PC-9 (cell line): ENCODE results near the gene ZNF438. TPM values are rescaled to one million over a fixed set of nuclear protein-coding genes. Genes with fewer than 3 reads are reported as not detected.
A peak's percentile ranks its signal among the peaks of the same experiment; 100 is the strongest.

Experiments
- BruUV-seq: library from RNA; stranded (reverse); fragments of 400-500 nt; replicated peaks from 2 replicates; lab custom pipeline; 2021; lab: Mats Ljungman, UMichigan
- CTCF ChIA-PET: fragments of 300-600 bp; sonication (Branson Sonifier 250); formaldehyde crosslinking; loops from one replicate; lab custom pipeline; 2022; ENCODE audit warnings: antibody characterized with exemption; lab: Charles Lee
- POLR2A ChIA-PET: fragments of 300-600 bp; sonication (Branson Sonifier 250); formaldehyde crosslinking; loops from one replicate; lab custom pipeline; 2022; ENCODE audit warnings: antibody characterized with exemption; ENCODE audit not compliant: unreplicated experiment; lab: Charles Lee
- DNase-seq, 2 experiments: peaks; one replicate each; pipeline versions ENCODE4 v3.0.0 to v3.0.0-alpha.2; 2015 to 2022; ENCODE audit warnings: mixed read lengths in 1 of 2
- H2AFZ ChIP-seq: fragments of 200-600 bp; sonication (generic); 2 replicates; pipeline ENCODE4 v1.8.1; 2017; ENCODE audit warnings: antibody characterized with exemption
- H3F3A ChIP-seq: fragments of 200-600 bp; sonication (generic); 2 replicates; pipeline ENCODE4 v1.8.1; 2017; ENCODE audit warnings: antibody characterized with exemption, mild to moderate bottlenecking, low read depth; ENCODE audit not compliant: insufficient read depth
- H3K27ac ChIP-seq: fragments of 200-600 bp; sonication (generic); 2 replicates; pipeline ENCODE4 v1.6.1; 2016; ENCODE audit warnings: mixed run types
- H3K27me3 ChIP-seq: fragments of 200-600 bp; sonication (generic); 2 replicates; pipeline ENCODE4 v1.6.1; 2016; ENCODE audit warnings: low read depth, mixed run types; ENCODE audit not compliant: insufficient read depth
- H3K36me3 ChIP-seq: fragments of 200-600 bp; sonication (generic); 2 replicates; pipeline ENCODE4 v1.6.1; 2016; ENCODE audit warnings: low read depth, mixed run types
- H3K4me1 ChIP-seq: fragments of 200-600 bp; sonication (generic); replicated peaks from 2 replicates; pipeline ENCODE4 v1.6.1; 2016; ENCODE audit warnings: mixed run types; ENCODE audit not compliant: insufficient read depth
- H3K4me2 ChIP-seq: fragments of 200-600 bp; sonication (generic); 2 replicates; pipeline ENCODE4 v1.6.1; 2017; ENCODE audit warnings: mixed run types
- H3K4me3 ChIP-seq: fragments of 200-600 bp; sonication (generic); 2 replicates; pipeline ENCODE4 v1.6.1; 2016; ENCODE audit warnings: mixed run types
- H3K79me2 ChIP-seq: fragments of 200-600 bp; sonication (generic); 2 replicates; pipeline ENCODE4 v1.6.1; 2017; ENCODE audit warnings: low read depth, mixed run types
- H3K9me2 ChIP-seq: fragments of 200-600 bp; sonication (generic); 2 replicates; pipeline ENCODE4 v1.8.1; 2017; ENCODE audit warnings: mild to moderate bottlenecking; ENCODE audit not compliant: insufficient read depth
- H3K9me3 ChIP-seq: fragments of 200-600 bp; sonication (generic); 2 replicates; pipeline ENCODE4 v1.8.1; 2016; ENCODE audit warnings: low read depth; ENCODE audit not compliant: insufficient read depth
- H4K20me1 ChIP-seq: fragments of 200-600 bp; sonication (generic); 2 replicates; pipeline ENCODE4 v1.8.1; 2017; ENCODE audit not compliant: insufficient read depth
- EZH2 ChIP-seq: fragments of 200-600 bp; sonication (generic); IDR thresholded peaks from 2 replicates; pipeline ENCODE4 v1.8.0; 2017; ENCODE audit warnings: antibody characterized with exemption, low read depth
- intact Hi-C: fragments of 100-400 bp; cut with micrococcal nuclease; formaldehyde crosslinking; loops from one replicate; pipeline ENCODE4 v1.10.0; 2022; ENCODE audit not compliant: unreplicated experiment
- total RNA-seq: library from RNA; stranded (reverse); gene quantifications from 2 replicates; pipeline ENCODE4 v1.2.3, GENCODE V29; 2021
- TF ChIP-seq, protein P1 (sequence below): fragments of 200-600 bp; sonication (generic); conservative IDR thresholded peaks from 2 replicates; pipeline ENCODE4 v1.6.1; 2017; ENCODE audit warnings: mixed run types, antibody characterized with exemption, mild to moderate bottlenecking, moderate library complexity

The ZNF438 gene
- total RNA-seq, 1 experiment from 2014 or later, result 4.7 TPM

DNA sequence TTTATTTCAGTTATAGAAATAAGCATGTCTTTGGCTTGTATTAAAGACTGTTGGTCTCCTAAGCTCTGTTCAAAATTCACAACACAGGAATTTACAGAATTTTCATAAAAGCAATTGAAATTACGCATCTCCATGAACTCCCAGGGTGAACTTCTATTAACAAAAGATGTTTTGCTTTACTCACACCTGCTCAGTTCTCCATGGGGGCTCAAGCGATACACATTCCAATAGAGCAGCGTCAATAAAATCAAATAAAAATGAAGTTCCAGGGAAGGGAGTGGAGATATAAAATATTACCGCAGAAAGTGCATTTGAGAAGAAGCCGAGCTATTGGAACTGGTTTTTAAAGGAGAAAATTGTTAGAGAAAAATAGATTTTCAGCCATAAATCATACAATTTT, 41.5 kb upstream of the ZNF438 start:
- intact Hi-C loops, result no loop called here
- CTCF ChIA-PET, result no interaction called here

DNA sequence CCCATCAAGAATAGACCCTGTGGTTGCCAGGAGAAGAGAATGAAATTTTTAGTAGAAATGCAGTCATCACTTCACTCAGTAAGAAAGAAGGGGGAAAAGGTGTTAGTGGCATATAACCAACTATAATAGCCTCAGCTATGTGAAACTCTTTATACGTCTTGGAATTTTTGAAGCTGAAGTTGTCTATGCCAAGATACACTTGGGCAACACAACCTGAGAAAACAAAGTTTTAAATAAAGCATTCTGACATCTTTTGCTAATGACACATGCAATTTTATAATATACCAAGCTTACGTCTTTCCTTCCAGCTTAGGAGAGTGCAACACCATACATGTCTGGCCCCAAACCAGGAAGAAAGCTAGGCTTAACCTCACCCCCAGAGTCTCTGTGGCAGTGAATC, 40.8 kb upstream of the ZNF438 start:
- Histone ChIP-seq H3K4me3 (no peak overlapping the region), H3K9me2 (no peaks in the 10 kb centered on the region), H3K79me2 (no peaks in the 10 kb centered on the region), H3F3A (peaks cover 3% of the 10 kb centered on the region; the same call in 1 of the 2 replicates), H3K9me3 (no peaks in the 10 kb centered on the region), H3K36me3 (no peaks in the 10 kb centered on the region), H3K4me1 (peaks cover 30% of the 10 kb centered on the region), H3K27ac (no peak overlapping the region), H3K27me3 (no peaks in the 10 kb centered on the region), H2AFZ (no peak overlapping the region), H4K20me1 (no peaks in the 10 kb centered on the region), H3K4me2 (no peak overlapping the region)
- ChIA-PET POLR2A (no interaction called here), CTCF (no interaction called here)
- TF ChIP-seq EZH2, result no peak
- TF ChIP-seq, protein P1, sequence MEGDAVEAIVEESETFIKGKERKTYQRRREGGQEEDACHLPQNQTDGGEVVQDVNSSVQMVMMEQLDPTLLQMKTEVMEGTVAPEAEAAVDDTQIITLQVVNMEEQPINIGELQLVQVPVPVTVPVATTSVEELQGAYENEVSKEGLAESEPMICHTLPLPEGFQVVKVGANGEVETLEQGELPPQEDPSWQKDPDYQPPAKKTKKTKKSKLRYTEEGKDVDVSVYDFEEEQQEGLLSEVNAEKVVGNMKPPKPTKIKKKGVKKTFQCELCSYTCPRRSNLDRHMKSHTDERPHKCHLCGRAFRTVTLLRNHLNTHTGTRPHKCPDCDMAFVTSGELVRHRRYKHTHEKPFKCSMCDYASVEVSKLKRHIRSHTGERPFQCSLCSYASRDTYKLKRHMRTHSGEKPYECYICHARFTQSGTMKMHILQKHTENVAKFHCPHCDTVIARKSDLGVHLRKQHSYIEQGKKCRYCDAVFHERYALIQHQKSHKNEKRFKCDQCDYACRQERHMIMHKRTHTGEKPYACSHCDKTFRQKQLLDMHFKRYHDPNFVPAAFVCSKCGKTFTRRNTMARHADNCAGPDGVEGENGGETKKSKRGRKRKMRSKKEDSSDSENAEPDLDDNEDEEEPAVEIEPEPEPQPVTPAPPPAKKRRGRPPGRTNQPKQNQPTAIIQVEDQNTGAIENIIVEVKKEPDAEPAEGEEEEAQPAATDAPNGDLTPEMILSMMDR, result no peak
- no TSS peak for BruUV-seq
- intact Hi-C loops, result no loop called here
- DNase-seq, result no peak

More for the DNA sequence above, 41.5 kb upstream of the ZNF438 start:
- Histone ChIP-seq H3K4me3 (no peak overlapping the region), H3K36me3 (no peaks in the 10 kb centered on the region), H3K9me3 (no peaks in the 10 kb centered on the region), H3K27ac (no peak overlapping the region), H3K9me2 (no peaks in the 10 kb centered on the region), H2AFZ (no peak overlapping the region), H3K4me2 (no peak overlapping the region), H3K79me2 (no peaks in the 10 kb centered on the region), H3F3A (peaks cover 3% of the 10 kb centered on the region; the same call in 1 of the 2 replicates), H4K20me1 (no peaks in the 10 kb centered on the region), H3K4me1 (peaks cover 30% of the 10 kb centered on the region), H3K27me3 (no peaks in the 10 kb centered on the region)
- DNase-seq, result no peak
- POLR2A ChIA-PET, result no interaction called here
- TF ChIP-seq, protein P1, result no peak
- TF ChIP-seq EZH2, result no peak
- no TSS peak for BruUV-seq

DNA sequence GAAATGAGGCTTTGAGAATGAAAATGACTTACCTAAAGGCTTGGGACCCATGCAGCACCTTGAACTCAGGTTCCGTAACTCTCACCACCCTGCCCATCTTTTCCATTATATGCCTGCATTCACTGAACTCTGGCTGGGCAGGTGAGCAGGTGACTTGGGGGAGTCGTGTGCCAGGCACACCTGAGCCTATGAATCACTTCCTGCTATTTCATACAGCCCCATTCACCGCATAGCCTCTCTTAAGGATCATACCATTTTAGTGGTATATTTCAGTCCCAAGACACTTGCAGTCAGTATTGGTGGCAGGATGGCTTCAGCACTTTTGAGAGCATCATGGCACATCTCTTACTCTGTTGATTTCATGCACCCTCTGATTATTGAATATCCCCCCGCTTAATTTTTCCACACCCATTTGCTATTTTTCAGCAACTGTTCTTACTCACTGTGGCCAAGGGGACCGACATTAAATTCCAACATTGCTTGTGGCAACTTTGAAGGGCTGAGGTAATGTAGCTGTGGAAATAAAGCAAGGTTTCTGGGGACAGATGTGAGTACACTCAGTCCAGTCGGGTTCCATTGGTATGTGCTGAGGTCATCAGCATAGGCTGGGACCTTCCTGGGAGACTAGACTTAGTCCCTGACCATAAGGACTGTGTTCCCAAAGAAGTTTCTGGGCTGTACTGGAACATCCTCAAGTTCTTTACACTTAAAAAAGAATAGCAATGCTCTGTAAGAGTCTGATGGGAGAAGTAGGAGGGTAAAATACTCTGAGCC, 39.8 kb upstream of the ZNF438 start:
- Histone ChIP-seq H3K9me3 (no peaks in the 10 kb centered on the region), H3K79me2 (no peaks in the 10 kb centered on the region), H3K27me3 (no peaks in the 10 kb centered on the region), H3K9me2 (no peaks in the 10 kb centered on the region), H3K27ac (no peak overlapping the region), H3K4me3 (no peak overlapping the region), H2AFZ (no peak overlapping the region), H3K36me3 (no peaks in the 10 kb centered on the region), H3K4me2 (no peak overlapping the region), H3K4me1 (peaks cover 30% of the 10 kb centered on the region), H3F3A (peaks cover 3% of the 10 kb centered on the region; the same call in 1 of the 2 replicates), H4K20me1 (no peaks in the 10 kb centered on the region)
- DNase-seq, result peak in 1 of 2 experiments; percentile 23
- CTCF ChIA-PET, result no interaction called here
- intact Hi-C loops, result no loop called here
- POLR2A ChIA-PET, result interaction anchor here (0.6 kb wide), 1 partner anchor 638 kb away, joined by 3 read pairs; no protein-coding TSS in a partner anchor
- BruUV-seq, result TSS peak; percentile 47
- TF ChIP-seq, protein P1, result no peak
- no peak for TF ChIP-seq EZH2
